Thoracic aorta (tissue), 2 donors: ENCODE measurements around the gene POLN. TPM values are rescaled to one million over a fixed set of nuclear protein-coding genes. Genes with fewer than 3 reads are reported as not detected.
"Not testable (repeated sequence)": the region's sequence is repeated elsewhere in the genome, so short reads cannot be mapped to it uniquely, and the experiment has no call there.

Experiments
- ATAC-seq: fragments of 150-250 bp; one replicate; pipeline ENCODE4 v1.8.0; 2017; ENCODE audit warnings: low read depth; ENCODE audit not compliant: insufficient number of reproducible peaks, low FRiP score
- DNase-seq: peaks from one replicate; pipeline ENCODE4 v3.0.0-alpha.2; 2020; ENCODE audit warnings: low spot score
- H3K27ac ChIP-seq, 2 donors: fragments of 200-600 bp; sonication (generic); 1 replicate in 1 of 2; 2 replicates in 1 of 2; pipeline ENCODE4 v1.5.1; 2016; ENCODE audit warnings: mild to moderate bottlenecking in 2 of 2, moderate library complexity in 2 of 2
- H3K27me3 ChIP-seq: fragments of 200-600 bp; sonication (generic); replicated peaks from 2 replicates; pipeline ENCODE4 v1.6.0; 2016; ENCODE audit warnings: mild to moderate bottlenecking; ENCODE audit not compliant: insufficient read depth
- H3K36me3 ChIP-seq: fragments of 200-600 bp; sonication (generic); one replicate; pipeline ENCODE4 v1.5.1; 2016
- H3K4me1 ChIP-seq, 2 donors: fragments of 200-600 bp; sonication (generic); 1 replicate in 1 of 2; 2 replicates in 1 of 2; pipeline versions ENCODE4 v1.5.1 to v1.6.0; 2016; ENCODE audit warnings: low read depth in 2 of 2, mild to moderate bottlenecking in 1 of 2; ENCODE audit not compliant: control insufficient read depth in 1 of 2
- H3K4me3 ChIP-seq: fragments of 200-600 bp; sonication (generic); 2 replicates; pipeline ENCODE4 v1.5.1; 2016; ENCODE audit warnings: mild to moderate bottlenecking
- H3K9me3 ChIP-seq: fragments of 200-600 bp; sonication (generic); 2 replicates; pipeline ENCODE4 v1.5.1; 2016
- CTCF ChIP-seq: fragments of 200-600 bp; sonication (generic); IDR thresholded peaks from one replicate; pipeline ENCODE4 v1.5.1; 2019; ENCODE audit warnings: antibody characterized with exemption
- total RNA-seq, 2 donors: library from RNA; depleted of rRNA; stranded (reverse); fragments of >200 nt; gene quantifications; one replicate each; pipeline versions ENCODE4 v1.1.0 to v1.2.3, GENCODE V29; 2016

Gene POLN
- total RNA-seq, 2 donors from 2014 or later = 3.2 to 3.5 TPM

GRCh38 chr4:2220016-2220630 is 21.8 kb downstream of the POLN start:
- no peak overlapping the region for H3K4me3 ChIP-seq
- peak; percentile 69 for TF ChIP-seq CTCF
- no peaks in the 10 kb centered on the region for H3K9me3 ChIP-seq
- H3K36me3 ChIP-seq = peaks cover 11% of the 10 kb centered on the region
- DNase-seq (peak; percentile 13), ATAC-seq (peak; percentile 48)
- H3K4me1 ChIP-seq = no peaks in the 10 kb centered on the region
- H3K27ac ChIP-seq = no peak overlapping the region
- H3K27me3 ChIP-seq = no peaks in the 10 kb centered on the region

DNA sequence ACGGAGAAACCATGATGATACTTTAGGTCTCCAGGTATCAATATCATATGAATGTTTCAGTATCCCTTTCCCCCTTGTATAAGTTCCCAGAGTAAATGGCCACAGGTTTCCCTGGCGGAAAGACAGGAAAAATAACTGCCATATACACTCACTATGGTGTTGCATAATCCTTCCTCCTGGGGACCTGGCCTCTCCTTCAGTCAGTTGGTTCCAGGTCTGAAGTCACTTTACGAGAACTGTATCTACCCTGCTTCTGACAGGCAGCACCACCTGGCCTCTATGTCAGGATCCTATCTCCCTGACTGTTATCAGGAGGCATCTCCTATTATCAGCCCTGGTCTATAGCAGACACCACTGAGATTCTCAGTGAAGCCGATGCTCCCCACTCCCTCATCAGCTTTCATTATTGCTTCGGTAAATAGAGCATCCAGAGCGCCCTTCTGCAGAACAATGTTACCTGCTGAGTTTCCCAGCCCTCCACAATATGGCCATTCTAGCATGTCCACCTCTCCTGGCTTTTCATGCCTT is 22.6 kb downstream of the POLN start:
- H3K9me3 ChIP-seq = no peaks in the 10 kb centered on the region
- no peak overlapping the region for H3K27ac ChIP-seq
- peaks cover 8% of the 10 kb centered on the region for H3K36me3 ChIP-seq
- H3K4me1 ChIP-seq = no peaks in the 10 kb centered on the region
- DNase-seq (no peak), ATAC-seq (no peak)
- H3K4me3 ChIP-seq = no peak overlapping the region
- no peak for TF ChIP-seq CTCF
- H3K27me3 ChIP-seq = no peaks in the 10 kb centered on the region

GRCh38 chr4:2218436-2218835 is 23.5 kb downstream of the POLN start:
- H3K4me1 ChIP-seq = no peaks in the 10 kb centered on the region
- no peak overlapping the region for H3K27ac ChIP-seq
- ATAC-seq (no peak), DNase-seq (no peak)
- no peaks in the 10 kb centered on the region for H3K27me3 ChIP-seq
- no peaks in the 10 kb centered on the region for H3K9me3 ChIP-seq
- no peak for TF ChIP-seq CTCF
- H3K36me3 ChIP-seq = peaks cover 7% of the 10 kb centered on the region
- no peak overlapping the region for H3K4me3 ChIP-seq

DNA sequence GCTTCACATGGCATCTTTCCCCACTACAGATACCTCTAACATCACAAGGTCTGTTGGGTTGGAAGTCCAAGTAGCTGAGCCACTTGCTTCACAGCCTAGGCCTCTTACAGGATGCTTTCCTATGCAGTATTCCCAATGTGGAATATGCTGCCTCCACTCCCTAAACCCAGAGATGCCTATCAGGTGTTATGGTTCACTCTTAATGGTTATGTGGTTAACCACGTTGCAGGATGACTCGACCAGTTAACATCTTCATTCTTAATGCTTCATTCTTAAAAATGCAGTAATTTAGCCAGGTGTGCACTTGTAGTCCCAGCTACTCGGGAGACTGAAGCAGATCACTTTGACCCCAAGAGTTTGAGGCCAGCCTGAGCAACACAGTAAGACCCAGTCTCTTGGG is 24.2 kb downstream of the POLN start:
- Histone ChIP-seq H3K27ac (no peak overlapping the region), H3K27me3 (no peaks in the 10 kb centered on the region), H3K9me3 (no peaks in the 10 kb centered on the region), H3K36me3 (peaks cover under 1% of the 10 kb centered on the region), H3K4me1 (no peaks in the 10 kb centered on the region), H3K4me3 (no peak overlapping the region)
- DNase-seq (no peak), ATAC-seq (no peak)
- TF ChIP-seq CTCF = no peak

- DNase-seq = no peak
- ATAC-seq = no peak
- H3K4me1 ChIP-seq = no peaks in the 10 kb centered on the region
Observed at GRCh38 chr4:2212831-2213230, 29.1 kb downstream of the POLN start.

GRCh38 chr4:2202789-2203188 is 39.1 kb downstream of the POLN start:
- H3K4me1 ChIP-seq, ATAC-seq, H3K9me3 ChIP-seq, DNase-seq, H3K27me3 ChIP-seq, H3K27ac ChIP-seq, H3K4me3 ChIP-seq, H3K36me3 ChIP-seq: not testable (repeated sequence)

More at GRCh38 chr4:2212831-2213230, 29.1 kb downstream of the POLN start:
- no peak overlapping the region for H3K27ac ChIP-seq
- no peak for TF ChIP-seq CTCF
- no peak overlapping the region for H3K4me3 ChIP-seq
- no peaks in the 10 kb centered on the region for H3K9me3 ChIP-seq
- H3K36me3 ChIP-seq = no peaks in the 10 kb centered on the region
- H3K27me3 ChIP-seq = no peaks in the 10 kb centered on the region
